GM19455 (cell line): ENCODE results near the gene GALNT15.

ENCODE experiments used
- ATAC-seq: cut with Tn5 transposase; IDR thresholded peaks from one replicate; pipeline ENCODE4 v1.9.1; 2021; ENCODE audit not compliant: unreplicated experiment

The GALNT15 gene

GRCh38 chr3:16186086-16186485 lies 11.6 kb downstream of the GALNT15 start:
- no peak for ATAC-seq

DNA sequence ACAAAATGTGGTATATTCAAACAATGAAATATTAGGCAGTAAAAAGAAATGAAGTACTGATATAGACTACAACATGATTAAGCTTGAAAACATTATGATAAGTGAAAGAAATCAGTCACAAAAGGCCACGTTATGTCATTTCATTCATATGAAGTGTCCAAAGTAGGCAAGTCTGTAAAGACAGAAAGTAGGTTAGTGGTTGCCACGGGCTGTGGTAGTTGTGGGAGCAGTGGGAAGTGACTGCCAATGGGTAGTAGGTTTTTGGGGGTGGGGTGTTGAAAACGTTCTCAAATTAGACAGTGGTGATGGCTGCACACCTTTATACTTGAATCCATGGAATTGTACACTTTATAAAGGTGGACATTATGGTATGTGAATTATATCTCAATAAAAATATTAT lies 12.1 kb downstream of the GALNT15 start:
- ATAC-seq = no peak

DNA sequence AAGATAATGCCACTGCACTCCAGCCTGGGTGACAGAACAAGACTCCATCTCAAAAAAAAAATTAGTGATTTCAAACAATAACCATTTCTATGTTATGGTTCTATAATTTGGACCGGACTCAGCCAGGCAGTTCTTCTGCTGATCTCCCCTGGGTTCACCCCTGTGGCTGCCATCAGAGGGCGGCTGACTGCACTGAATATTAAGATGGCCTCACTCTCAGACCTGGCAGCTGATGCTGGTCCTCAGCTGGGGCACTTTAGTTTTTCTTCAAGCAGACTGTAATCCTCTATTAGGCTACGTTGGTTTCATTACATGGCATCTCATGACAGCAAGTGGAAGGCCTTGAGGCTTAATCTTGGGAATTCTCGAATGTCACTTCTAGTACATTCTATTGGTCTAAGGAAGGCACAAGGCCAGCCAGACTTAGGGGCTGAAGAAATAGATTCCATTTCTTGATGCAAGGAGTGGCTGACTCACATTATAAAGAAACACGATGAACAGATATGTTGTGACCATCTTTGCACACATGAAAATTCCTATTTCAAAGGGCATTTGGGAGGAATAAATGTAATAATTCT lies 12.8 kb downstream of the GALNT15 start:
- ATAC-seq = no peak

DNA sequence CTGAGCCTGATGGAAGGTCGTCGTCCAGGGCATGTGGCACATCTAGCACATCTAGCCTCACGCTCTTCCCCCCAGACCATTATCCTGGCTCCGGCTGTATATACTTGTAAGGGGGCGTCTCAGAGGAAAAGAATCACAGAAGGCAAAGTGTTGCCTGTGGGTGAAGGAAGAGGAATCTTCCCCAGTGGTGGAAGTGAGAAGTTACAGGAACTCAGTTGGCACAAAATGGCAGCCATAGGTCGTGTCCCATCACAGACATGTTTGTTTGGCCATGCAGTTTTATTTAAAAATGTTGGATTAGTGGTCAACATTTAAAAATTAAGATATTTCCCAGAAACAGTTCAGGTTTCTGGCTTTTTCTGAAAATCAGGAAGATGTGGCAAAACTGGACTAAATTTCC lies 13.6 kb downstream of the GALNT15 start:
- no peak for ATAC-seq

GRCh38 chr3:16189201-16189600 lies 14.7 kb downstream of the GALNT15 start:
- no peak for ATAC-seq

DNA sequence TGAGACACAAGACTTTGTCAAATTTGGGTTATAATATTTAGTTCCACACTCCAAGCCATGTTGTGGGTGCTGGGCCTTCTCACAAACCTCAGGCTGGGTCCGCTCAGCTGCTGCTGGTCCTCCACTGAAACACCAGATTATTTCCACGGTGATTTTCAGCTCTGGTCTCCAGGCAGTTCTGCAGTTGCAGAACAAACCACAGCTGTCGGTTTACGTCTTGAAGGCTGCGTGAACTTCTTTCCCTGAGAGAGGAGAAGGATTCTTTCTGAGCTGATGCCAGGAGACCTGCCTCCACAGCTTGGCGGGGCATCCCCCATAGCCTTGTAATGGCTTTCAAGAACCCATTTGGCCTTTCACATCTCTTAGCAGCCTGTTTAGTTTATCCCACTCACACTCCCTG lies 16.2 kb downstream of the GALNT15 start:
- no peak for ATAC-seq

DNA sequence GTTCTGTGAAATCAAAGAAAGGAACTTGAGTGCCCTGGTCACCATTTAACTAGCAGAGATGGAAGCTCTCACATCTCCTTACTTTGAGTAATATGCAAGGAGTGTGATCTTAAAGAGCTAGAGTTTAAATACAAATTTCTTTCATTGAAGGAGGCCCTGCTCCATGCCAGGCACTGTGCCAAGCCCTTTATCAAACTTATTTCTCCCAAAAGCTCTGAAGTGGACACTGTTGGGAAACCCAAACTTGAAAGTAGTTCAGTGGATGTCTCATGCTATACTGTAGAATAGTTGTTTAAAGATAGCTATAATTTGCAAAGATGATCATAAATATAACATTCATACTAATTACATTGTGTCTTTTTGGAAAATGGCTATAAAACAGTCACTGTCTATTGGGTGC lies 17.1 kb downstream of the GALNT15 start:
- ATAC-seq = no peak

GRCh38 chr3:16192176-16192811 lies 17.8 kb downstream of the GALNT15 start:
- no peak for ATAC-seq

GRCh38 chr3:16198427-16198826 lies 23.9 kb downstream of the GALNT15 start:
- no peak for ATAC-seq

DNA sequence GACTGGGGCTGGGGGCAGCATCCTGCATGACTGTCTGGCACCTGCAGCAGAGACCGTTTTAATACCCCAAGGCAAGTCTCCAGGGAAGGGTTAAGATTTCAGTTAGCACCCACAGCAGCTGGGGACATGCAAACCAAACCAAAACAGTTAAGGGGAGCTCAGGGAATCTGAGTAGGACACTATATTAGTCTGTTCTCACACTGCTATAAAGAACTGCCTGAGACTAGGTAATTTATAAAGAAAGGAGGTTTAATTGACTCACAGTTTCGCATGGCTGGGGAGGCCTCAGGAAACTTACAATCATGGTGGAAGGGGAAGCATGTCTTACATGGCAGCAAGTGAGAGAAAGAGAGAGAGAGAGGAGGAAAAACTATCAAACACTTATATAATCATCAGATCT lies 25.3 kb downstream of the GALNT15 start:
- no peak for ATAC-seq

GRCh38 chr3:16200411-16200810 lies 25.9 kb downstream of the GALNT15 start:
- no peak for ATAC-seq

- no peak for ATAC-seq
Measured at GRCh38 chr3:16203031-16203430, 28.6 kb downstream of the GALNT15 start.

- ATAC-seq = no peak
Measured at GRCh38 chr3:16203671-16204629, 29.5 kb downstream of the GALNT15 start.

GRCh38 chr3:16204751-16205150 lies 30.3 kb downstream of the GALNT15 start:
- ATAC-seq = no peak

GRCh38 chr3:16205156-16205870 lies 30.8 kb downstream of the GALNT15 start:
- no peak for ATAC-seq

- no peak for ATAC-seq
Measured at GRCh38 chr3:16207031-16207430, 32.6 kb downstream of the GALNT15 start.

DNA sequence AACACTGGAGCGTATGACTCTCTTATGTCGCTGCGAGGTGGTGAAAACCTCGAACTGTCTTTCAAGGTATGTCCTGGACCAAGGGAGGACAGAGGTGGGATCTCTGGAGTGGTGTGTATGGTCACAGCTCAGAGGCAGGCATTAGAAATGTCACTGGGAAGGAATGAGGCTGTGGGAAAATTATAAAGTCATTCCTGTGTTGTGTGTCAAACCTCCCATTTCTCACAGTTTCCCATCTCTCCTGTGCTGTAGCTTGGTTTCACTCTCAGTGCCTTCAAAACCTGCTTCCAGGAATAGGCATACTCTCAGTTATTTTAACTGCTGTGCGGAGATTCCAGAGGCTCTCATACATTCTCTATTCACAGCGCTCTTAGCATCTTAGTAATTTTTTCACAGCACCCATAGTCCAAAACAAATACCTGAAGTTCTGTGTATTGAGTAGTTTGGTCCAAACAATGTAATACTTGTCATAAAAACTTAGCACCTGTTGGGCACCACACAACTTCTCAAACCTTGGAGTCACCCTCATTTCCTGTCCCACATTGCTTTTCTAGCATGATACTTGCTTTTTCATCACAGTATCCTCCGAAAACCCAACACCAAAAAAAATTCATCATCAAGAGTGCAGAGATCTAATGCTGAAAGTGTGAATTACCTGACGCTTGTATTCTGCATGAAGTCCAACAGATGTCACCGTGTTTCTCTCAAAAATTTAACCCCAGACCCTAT lies 36.9 kb downstream of the GALNT15 start:
- no peak for ATAC-seq

DNA sequence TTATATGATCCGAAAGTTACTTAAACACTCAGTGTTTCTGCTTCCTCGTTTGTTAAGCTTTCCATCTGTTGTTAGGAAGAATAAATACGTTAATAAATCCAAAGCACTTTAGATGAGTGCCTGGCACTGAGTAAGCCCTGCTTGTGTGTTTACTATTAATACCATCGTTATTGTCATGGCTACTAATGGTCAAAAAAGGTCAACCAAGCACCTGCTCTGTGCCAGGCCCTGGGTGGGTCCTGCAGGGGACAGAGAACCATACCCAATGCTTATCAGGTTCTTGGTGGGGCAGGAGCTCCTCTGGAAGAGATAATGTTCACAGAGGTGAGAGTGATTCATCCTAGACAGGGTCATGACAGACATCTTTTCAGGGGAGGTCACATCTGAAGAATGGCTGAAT lies 39.9 kb downstream of the GALNT15 start:
- ATAC-seq = no peak

GRCh38 chr3:16216373-16216935 lies 42.0 kb downstream of the GALNT15 start:
- ATAC-seq = no peak

GRCh38 chr3:16219777-16220176 lies 45.3 kb downstream of the GALNT15 start:
- no peak for ATAC-seq
